C4-2B (cell line): ENCODE measurements around the gene IL16.

ENCODE experiments used
- H3K27ac ChIP-seq: fragments of 450-650 bp; 2 replicates; pipeline ENCODE4 v1.5.1; 2017
- CTCF ChIP-seq: fragments of 450-650 bp; conservative IDR thresholded peaks from 2 replicates; pipeline ENCODE4 v1.5.1; 2017; ENCODE audit warnings: mild to moderate bottlenecking
- ZFX ChIP-seq: fragments of 450-650 bp; IDR thresholded peaks from 2 replicates; pipeline ENCODE4 v1.6.1; 2017

IL16 gene

GRCh38 chr15:81276967-81277366, 80.3 kb downstream of the IL16 start:
- TF ChIP-seq CTCF = no peak
- TF ChIP-seq ZFX = no peak
- H3K27ac ChIP-seq = no peak overlapping the region

DNA sequence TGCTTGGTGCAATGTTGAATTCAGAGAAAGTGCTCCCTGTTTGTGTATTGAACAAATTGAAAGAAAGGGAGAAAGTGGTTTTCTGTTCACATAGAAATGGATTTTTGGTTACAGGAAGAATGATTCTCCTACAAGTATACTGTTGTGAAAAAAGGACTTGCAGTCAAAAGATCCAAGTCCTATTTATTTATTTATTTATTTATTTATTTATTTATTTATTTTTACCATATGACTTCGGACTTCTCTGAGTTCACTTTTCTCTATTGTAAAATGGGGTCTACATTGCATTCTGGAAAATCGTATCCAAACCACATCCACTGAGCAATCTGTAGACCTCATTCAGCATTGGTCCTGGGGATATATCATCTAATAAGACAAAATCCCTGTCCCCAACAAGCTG, 81.2 kb downstream of the IL16 start:
- no peak overlapping the region for H3K27ac ChIP-seq
- no peak for TF ChIP-seq ZFX
- no peak for TF ChIP-seq CTCF

DNA sequence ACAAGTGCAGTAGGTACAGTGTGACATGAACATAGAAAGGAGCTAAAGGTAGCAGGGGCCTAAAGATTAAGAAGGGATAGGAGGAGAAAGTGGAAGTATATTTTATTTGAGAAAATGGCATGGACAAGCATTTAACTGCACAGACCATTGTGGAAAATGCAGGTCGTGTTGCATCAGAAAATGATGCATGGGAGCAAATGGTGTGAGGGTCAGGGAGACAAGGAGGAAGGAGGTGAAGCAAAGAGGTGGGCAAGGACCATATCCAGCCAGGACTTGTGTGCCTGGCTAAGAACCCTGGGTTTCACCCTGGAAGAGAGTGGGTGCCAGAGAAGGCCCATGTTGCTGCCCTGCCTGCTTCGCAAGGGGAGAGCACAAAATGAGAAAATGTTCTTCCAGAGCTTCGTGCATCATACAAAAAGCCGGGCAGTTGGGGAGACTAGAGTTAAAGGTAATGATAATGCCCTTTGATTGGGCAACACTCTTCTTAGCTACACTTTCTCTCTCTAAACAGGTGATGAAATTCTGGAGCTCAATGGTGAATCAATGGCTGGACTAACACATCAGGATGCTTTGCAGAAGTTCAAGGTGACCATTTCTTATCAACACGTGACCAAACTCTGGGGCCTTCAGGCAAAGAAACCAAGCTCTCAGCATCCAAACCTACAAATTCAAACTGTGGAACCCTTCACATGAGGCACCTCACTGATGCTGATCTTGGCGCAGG, 81.8 kb downstream of the IL16 start:
- H3K27ac ChIP-seq = no peak overlapping the region
- TF ChIP-seq ZFX (no peak), CTCF (no peak)

GRCh38 chr15:81279621-81280485, 83.2 kb downstream of the IL16 start:
- peak overlapping the region; percentile 62 for H3K27ac ChIP-seq
- TF ChIP-seq ZFX = no peak
- TF ChIP-seq CTCF = no peak

DNA sequence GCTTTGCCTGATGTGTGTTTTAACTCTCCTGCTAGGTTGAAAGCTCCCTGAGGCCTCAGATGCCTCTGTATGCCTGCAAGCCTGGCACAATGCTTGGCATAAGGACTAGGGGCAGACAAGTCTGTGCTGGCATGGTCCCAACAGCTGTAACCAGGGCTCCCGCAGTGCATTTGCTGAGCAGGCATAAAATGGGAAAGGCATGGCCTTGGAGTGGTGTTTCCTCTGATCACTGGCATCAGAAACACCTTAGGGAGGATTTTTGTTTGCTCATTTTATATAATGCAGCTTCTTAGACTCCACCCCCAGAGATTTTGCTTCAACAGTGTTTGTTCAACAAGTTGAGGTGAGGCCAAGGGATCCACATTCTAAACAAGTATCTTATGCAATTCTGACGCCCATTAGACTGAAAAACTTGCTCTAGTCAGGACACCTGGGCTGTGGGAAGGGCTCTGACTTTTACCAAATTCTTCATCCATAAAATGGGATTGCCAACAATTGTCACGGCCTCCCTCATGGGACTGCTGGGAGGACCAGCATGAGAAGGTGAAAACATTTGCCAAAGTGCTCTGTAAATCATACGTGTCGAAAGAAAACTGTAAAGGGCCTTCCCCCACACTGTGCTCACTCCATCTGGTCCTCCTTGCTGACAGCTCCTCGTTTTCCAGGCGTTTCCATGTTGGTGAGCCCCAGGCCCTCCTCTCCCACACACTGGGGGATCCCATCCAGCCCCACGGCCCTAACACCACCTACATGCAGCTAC, 84.2 kb downstream of the IL16 start:
- no peak for TF ChIP-seq CTCF
- no peak for TF ChIP-seq ZFX
- H3K27ac ChIP-seq = peak overlapping the region; percentile 62

DNA sequence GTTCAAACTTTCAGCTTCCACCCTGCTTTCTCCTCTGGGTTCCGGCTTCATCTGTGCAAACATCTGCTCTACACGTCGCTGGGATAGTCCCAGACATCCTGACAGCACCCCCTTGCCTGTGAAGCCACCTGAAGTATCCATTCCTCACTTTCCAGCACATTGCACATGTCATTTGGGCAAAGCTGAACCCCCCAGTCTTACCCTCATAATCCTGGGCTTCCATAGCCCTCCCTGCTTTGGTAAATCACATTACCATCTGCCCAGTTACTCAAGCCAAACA, 84.7 kb downstream of the IL16 start:
- TF ChIP-seq ZFX (no peak), CTCF (no peak)
- H3K27ac ChIP-seq = peak overlapping the region; percentile 62
